HFFc6 (cell line): ENCODE results near the gene STOX2. TPM values are rescaled to one million over a fixed set of nuclear protein-coding genes. Genes with fewer than 3 reads are reported as not detected.

Experiments used
- DNase-seq: peaks from one replicate; pipeline ENCODE4 v3.0.0-alpha.2; 2018
- H3K27ac Mint-ChIP-seq: 2 replicates; pipeline ENCODE4 v1.8.0; 2020; ENCODE audit warnings: mild to moderate bottlenecking, mixed read lengths
- H3K27me3 Mint-ChIP-seq: 2 replicates; pipeline ENCODE4 v1.8.0; 2021; ENCODE audit warnings: mild to moderate bottlenecking, moderate library complexity, mixed read lengths; ENCODE audit not compliant: insufficient read depth
- H3K36me3 Mint-ChIP-seq: 2 replicates; pipeline ENCODE4 v1.8.0; 2021; ENCODE audit warnings: low read depth, mixed read lengths
- H3K4me1 Mint-ChIP-seq: 2 replicates; pipeline ENCODE4 v1.8.0; 2020; ENCODE audit warnings: low read depth, mixed read lengths
- H3K4me3 Mint-ChIP-seq: 2 replicates; pipeline ENCODE4 v1.8.0; 2020; ENCODE audit warnings: mild to moderate bottlenecking, moderate library complexity, mixed read lengths
- H3K9me3 Mint-ChIP-seq: 2 replicates; pipeline ENCODE4 v1.8.0; 2020; ENCODE audit warnings: mild to moderate bottlenecking, mixed read lengths
- CTCF ChIP-seq: fragments of 200-600 bp; sonication (generic); IDR thresholded peaks from 2 replicates; pipeline ENCODE4 v1.5.0; 2021; ENCODE audit warnings: antibody characterized with exemption, mild to moderate bottlenecking
- long read RNA-seq: library from polyadenylated mRNA; unstranded; transcript quantifications from one replicate; pipeline ENCODE4 v2.0.0, GENCODE V29; 2019
- total RNA-seq, 6 experiments: library from RNA; stranded (reverse); fragmentation: NEBNext Ultra II Directional; extraction: Animal tissue kit (Norgen Biotek cat#: 25700); gene quantifications; 2 replicates in 1 of 6; 3 replicates in 5 of 6; pipeline ENCODE4 v1.2.3, GENCODE V29; 2021

Gene STOX2
- total RNA-seq = under 1 TPM in 2 of 6 experiments, not detected in 4; 0.07 to 0.17 TPM
- long read RNA-seq = 0 reads

DNA sequence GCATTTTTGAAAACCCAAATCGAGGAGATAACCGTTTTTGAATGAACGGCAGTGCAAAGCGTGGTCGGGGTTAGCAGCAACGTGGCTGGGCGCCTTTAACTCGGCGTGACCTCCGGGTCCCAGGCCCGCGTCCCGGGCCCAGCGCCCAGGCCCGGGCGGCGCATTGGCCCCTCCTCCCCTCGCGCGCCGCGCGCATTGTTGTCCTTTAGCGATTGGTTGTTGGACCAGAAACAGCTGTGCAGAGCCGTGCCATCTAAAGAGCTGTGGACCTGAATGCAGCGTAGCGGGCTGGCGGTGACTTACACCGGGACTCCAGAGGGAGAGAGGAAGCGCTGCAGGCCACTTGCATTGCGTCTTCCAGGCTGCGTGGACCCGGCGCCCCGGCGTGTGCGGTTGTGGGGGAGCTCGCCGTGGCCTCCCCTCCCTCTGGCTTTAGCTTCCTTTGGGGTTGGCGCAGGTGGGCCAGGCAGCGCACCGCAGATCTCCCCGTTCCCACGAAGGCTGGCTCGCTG lies at the start of gene STOX2:
STOX2 (plus strand) TSS at position 227 of the 512 bp plus-strand sequence. CDS start 1,484 bp downstream, outside the sequence.
- DNase-seq = no peak
- Mint-ChIP-seq H3K9me3 (peaks cover 3% of the 10 kb centered on the region; the same call in 1 of the 2 replicates), H3K27me3 (peaks cover 16% of the 10 kb centered on the region), H3K4me1 (no peaks in the 10 kb centered on the region), H3K4me3 (no peak within 1 kb of the TSS), H3K36me3 (no peaks in the 10 kb centered on the region), H3K27ac (no peak within 1 kb of the TSS)
- no peak for TF ChIP-seq CTCF

- H3K27me3 Mint-ChIP-seq = peaks cover 6% of the 10 kb centered on the region
- no peak for TF ChIP-seq CTCF
- no peak overlapping the region for H3K4me3 Mint-ChIP-seq
- H3K36me3 Mint-ChIP-seq = no peaks in the 10 kb centered on the region
- no peaks in the 10 kb centered on the region for H3K4me1 Mint-ChIP-seq
- no peak for DNase-seq
- no peaks in the 10 kb centered on the region; the same call in 1 of the 2 replicates for H3K9me3 Mint-ChIP-seq
- no peak overlapping the region for H3K27ac Mint-ChIP-seq
These were observed 49.5 kb upstream of the STOX2 start for GRCh38 chr4:183855323-183856190.

GRCh38 chr4:183857040-183857439 lies 48.1 kb upstream of the STOX2 start:
- no peak for TF ChIP-seq CTCF
- peaks cover 12% of the 10 kb centered on the region for H3K27me3 Mint-ChIP-seq
- no peaks in the 10 kb centered on the region for H3K36me3 Mint-ChIP-seq
- H3K9me3 Mint-ChIP-seq = no peaks in the 10 kb centered on the region; the same call in 1 of the 2 replicates
- H3K4me1 Mint-ChIP-seq = no peaks in the 10 kb centered on the region
- H3K4me3 Mint-ChIP-seq = no peak overlapping the region
- no peak overlapping the region for H3K27ac Mint-ChIP-seq
- no peak for DNase-seq

DNA sequence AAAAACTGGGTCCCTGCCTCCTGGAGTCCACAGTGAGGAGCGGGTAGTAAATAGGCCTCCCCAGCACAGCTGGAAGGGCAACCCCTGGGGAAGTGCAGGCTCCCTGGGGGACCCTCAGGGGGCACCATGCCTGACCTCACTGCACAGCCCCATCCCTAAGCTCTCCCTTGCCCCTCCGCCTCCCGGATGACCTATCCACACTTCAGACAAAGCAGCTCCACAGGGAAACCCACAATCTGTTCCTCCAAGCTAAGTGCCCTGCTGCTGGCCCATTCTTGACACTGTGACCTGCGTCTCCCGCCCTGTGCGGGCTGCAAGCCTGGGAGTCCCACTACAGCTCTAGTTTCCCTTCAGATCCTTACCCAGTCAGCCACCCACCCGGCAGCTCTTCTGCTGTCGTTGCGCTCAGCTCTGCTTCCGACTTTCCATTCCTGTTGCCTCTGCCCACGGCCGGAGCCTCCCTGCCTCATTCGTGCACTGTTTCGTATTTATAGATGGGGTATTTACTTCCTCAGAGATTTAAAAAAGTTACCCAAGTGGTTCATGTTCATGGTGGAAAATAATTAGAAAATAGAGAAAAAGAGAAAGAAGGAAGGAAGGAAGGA lies 47.0 kb upstream of the STOX2 start:
- no peak overlapping the region for H3K4me3 Mint-ChIP-seq
- no peaks in the 10 kb centered on the region for H3K4me1 Mint-ChIP-seq
- no peak for DNase-seq
- H3K9me3 Mint-ChIP-seq = no peaks in the 10 kb centered on the region; the same call in 1 of the 2 replicates
- H3K27ac Mint-ChIP-seq = no peak overlapping the region
- H3K36me3 Mint-ChIP-seq = no peaks in the 10 kb centered on the region
- H3K27me3 Mint-ChIP-seq = peaks cover 12% of the 10 kb centered on the region
- TF ChIP-seq CTCF = no peak

DNA sequence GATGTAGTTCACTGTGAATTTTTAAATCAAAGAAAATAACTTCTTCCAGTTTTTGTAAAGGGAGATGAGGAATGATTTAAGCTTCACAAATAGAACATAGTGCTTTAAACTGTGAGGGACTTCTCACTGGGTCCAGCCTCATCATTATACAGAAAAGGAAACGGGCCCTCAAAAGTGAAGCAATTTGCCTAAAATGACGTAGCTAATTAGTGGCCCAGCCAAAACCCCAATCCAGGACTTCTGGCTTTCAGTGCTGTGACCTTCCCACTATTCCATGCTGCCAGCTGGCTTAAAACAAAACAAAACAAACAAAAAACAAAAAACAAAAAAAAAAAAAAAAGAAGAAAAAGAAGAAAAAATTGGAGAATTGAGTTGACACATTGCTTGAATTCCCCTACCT lies 45.0 kb upstream of the STOX2 start:
- Mint-ChIP-seq H3K27ac (no peak overlapping the region), H3K27me3 (peaks cover 16% of the 10 kb centered on the region), H3K4me3 (no peak overlapping the region), H3K9me3 (no peaks in the 10 kb centered on the region; the same call in 1 of the 2 replicates), H3K36me3 (no peaks in the 10 kb centered on the region), H3K4me1 (no peaks in the 10 kb centered on the region)
- no peak for DNase-seq
- TF ChIP-seq CTCF = no peak
